OCI-LY1 (cell line): Measurements from ENCODE around the gene UMAD1.
"Not testable (repeated sequence)": the region's sequence is repeated elsewhere in the genome, so short reads cannot be mapped to it uniquely, and the experiment has no call there.

ENCODE experiments used
- H2AFZ ChIP-seq: fragments of 200-600 bp; sonication (generic), shearing (Covaris generic); 2 replicates; pipeline ENCODE4 v1.6.0; 2014; ENCODE audit warnings: antibody characterized with exemption, mild to moderate bottlenecking, low read length
- H3F3A ChIP-seq: fragments of 200-600 bp; sonication (generic), shearing (Covaris generic); 2 replicates; pipeline ENCODE4 v1.6.0; 2014; ENCODE audit warnings: mild to moderate bottlenecking, antibody characterized with exemption, low read length, moderate library complexity; ENCODE audit not compliant: insufficient read depth
- H3K27ac ChIP-seq: fragments of 200-600 bp; sonication (generic); 2 replicates; pipeline ENCODE4 v1.5.1; 2014; ENCODE audit warnings: low read length, mixed run types, mild to moderate bottlenecking, low read depth; ENCODE audit not compliant: poor library complexity, severe bottlenecking
- H3K27me3 ChIP-seq: fragments of 200-600 bp; sonication (generic); 2 replicates; pipeline ENCODE4 v1.6.0; 2014; ENCODE audit warnings: antibody characterized with exemption, mild to moderate bottlenecking, low read length, moderate library complexity; ENCODE audit not compliant: insufficient read depth
- H3K36me3 ChIP-seq: fragments of 200-600 bp; sonication (generic); 2 replicates; pipeline ENCODE4 v1.6.1; 2014; ENCODE audit warnings: mild to moderate bottlenecking, antibody characterized with exemption, low read length, moderate library complexity, mixed read lengths; ENCODE audit not compliant: insufficient read depth
- H3K4me1 ChIP-seq: fragments of 200-600 bp; sonication (generic); 2 replicates; pipeline ENCODE4 v1.5.1; 2014; ENCODE audit warnings: mild to moderate bottlenecking, low read length, moderate library complexity; ENCODE audit not compliant: insufficient read depth, severe bottlenecking
- H3K4me2 ChIP-seq: fragments of 200-600 bp; sonication (generic), shearing (Covaris generic); 2 replicates; pipeline ENCODE4 v1.6.1; 2014; ENCODE audit warnings: low read length
- H3K4me3 ChIP-seq: fragments of 200-600 bp; sonication (generic); 2 replicates; pipeline ENCODE4 v1.5.1; 2014; ENCODE audit warnings: low read length, low read depth, mild to moderate bottlenecking, mixed read lengths; ENCODE audit not compliant: poor library complexity, severe bottlenecking
- H3K79me2 ChIP-seq: fragments of 200-600 bp; shearing (Covaris generic); 2 replicates; pipeline ENCODE4 v1.6.1; 2016; ENCODE audit warnings: mixed run types, low read length, mixed read lengths; ENCODE audit not compliant: insufficient read depth
- H3K9ac ChIP-seq: fragments of 200-600 bp; sonication (generic), shearing (Covaris generic); 2 replicates; pipeline ENCODE4 v1.6.1; 2014; ENCODE audit warnings: mild to moderate bottlenecking, low read length, mixed read lengths
- H3K9me2 ChIP-seq: fragments of 200-600 bp; sonication (generic), shearing (Covaris generic); 2 replicates; pipeline ENCODE4 v1.6.1; 2014; ENCODE audit warnings: low read depth, mild to moderate bottlenecking, low read length, mixed read lengths
- H3K9me3 ChIP-seq: fragments of 200-600 bp; shearing (Covaris generic); 2 replicates; pipeline ENCODE4 v1.6.1; 2014; ENCODE audit warnings: low read length, mixed read lengths
- H4K20me1 ChIP-seq: fragments of 200-600 bp; sonication (generic), shearing (Covaris generic); 2 replicates; pipeline ENCODE4 v1.6.0; 2016; ENCODE audit warnings: mild to moderate bottlenecking, low read length; ENCODE audit not compliant: insufficient read depth
- CTCF ChIP-seq: fragments of 200-600 bp; sonication (generic), shearing (Covaris generic); IDR thresholded peaks from 2 replicates; pipeline ENCODE4 v1.5.1; 2017; ENCODE audit warnings: mild to moderate bottlenecking, antibody characterized with exemption, low read length, moderate library complexity, mixed read lengths
- EZH2 ChIP-seq: fragments of 200-600 bp; sonication (generic), shearing (Covaris generic); IDR thresholded peaks from 2 replicates; pipeline ENCODE4 v1.8.0; 2017; ENCODE audit warnings: borderline replicate concordance, mixed run types, mild to moderate bottlenecking, antibody characterized with exemption, low read length, moderate library complexity, mixed read lengths

The UMAD1 gene

GRCh38 chr7:7652798-7653540 lies 12.4 kb downstream of the UMAD1 start:
- Histone ChIP-seq H3K9ac (no peak overlapping the region), H4K20me1 (no peaks in the 10 kb centered on the region), H3K79me2 (peaks cover 16% of the 10 kb centered on the region; the same call in 1 of the 2 replicates), H3F3A (no peaks in the 10 kb centered on the region), H3K4me2 (no peak overlapping the region), H3K27ac (no peak overlapping the region), H3K9me2 (no peaks in the 10 kb centered on the region), H3K4me1 (peaks cover 21% of the 10 kb centered on the region), H3K36me3 (no peaks in the 10 kb centered on the region), H3K27me3 (no peaks in the 10 kb centered on the region), H3K9me3 (no peaks in the 10 kb centered on the region), H3K4me3 (no peak overlapping the region), H2AFZ (no peak overlapping the region)
- TF ChIP-seq CTCF = no peak
- TF ChIP-seq EZH2 = no peak

GRCh38 chr7:7653593-7654187 lies 13.1 kb downstream of the UMAD1 start:
- Histone ChIP-seq H3K4me1 (peaks cover 19% of the 10 kb centered on the region), H3K79me2 (peaks cover 16% of the 10 kb centered on the region; the same call in 1 of the 2 replicates), H3K27me3 (no peaks in the 10 kb centered on the region), H3K4me3 (no peak overlapping the region), H3K36me3 (no peaks in the 10 kb centered on the region), H3F3A (no peaks in the 10 kb centered on the region), H3K9me2 (no peaks in the 10 kb centered on the region), H3K9ac (no peak overlapping the region), H4K20me1 (no peaks in the 10 kb centered on the region), H3K27ac (no peak overlapping the region), H3K9me3 (no peaks in the 10 kb centered on the region), H3K4me2 (no peak overlapping the region), H2AFZ (no peak overlapping the region)
- TF ChIP-seq CTCF = peak; percentile 77
- TF ChIP-seq EZH2 = no peak

- Histone ChIP-seq H3K9me3 (no peaks in the 10 kb centered on the region), H4K20me1 (no peaks in the 10 kb centered on the region)
These were observed 14.6 kb downstream of the UMAD1 start for GRCh38 chr7:7654964-7655715.

GRCh38 chr7:7656459-7656858 lies 15.9 kb downstream of the UMAD1 start:
- not testable (repeated sequence) for H3K4me3 ChIP-seq, H4K20me1 ChIP-seq, H3F3A ChIP-seq, H3K27ac ChIP-seq, H3K27me3 ChIP-seq, H3K9me2 ChIP-seq, H3K36me3 ChIP-seq, H3K9ac ChIP-seq, H2AFZ ChIP-seq, H3K9me3 ChIP-seq, H3K4me2 ChIP-seq
- peaks cover 10% of the 10 kb centered on the region; the same call in 1 of the 2 replicates for H3K79me2 ChIP-seq
- H3K4me1 ChIP-seq = peaks cover 12% of the 10 kb centered on the region

More at GRCh38 chr7:7654964-7655715, 14.6 kb downstream of the UMAD1 start:
- Histone ChIP-seq H2AFZ (no peak overlapping the region), H3K9ac (no peak overlapping the region), H3K27me3 (no peaks in the 10 kb centered on the region), H3K4me2 (no peak overlapping the region), H3K36me3 (no peaks in the 10 kb centered on the region), H3K9me2 (no peaks in the 10 kb centered on the region), H3K4me1 (peaks cover 19% of the 10 kb centered on the region), H3K4me3 (no peak overlapping the region), H3K27ac (no peak overlapping the region), H3K79me2 (peaks cover 13% of the 10 kb centered on the region; the same call in 1 of the 2 replicates), H3F3A (no peaks in the 10 kb centered on the region)
- TF ChIP-seq EZH2 (no peak), CTCF (no peak)
